Activated T-cell treated with anti-CD3 and anti-CD28 coated beads, Interleukin-2, amount 50 U/mL, for 24 hours (primary cell): ENCODE results near the gene GREM1.

Source experiments
- DNase-seq: peaks from one replicate; pipeline ENCODE4 v3.0.0-alpha.2; 2020
- H3K27ac Mint-ChIP-seq: 2 replicates; pipeline ENCODE4 v1.8.0; 2020; ENCODE audit warnings: mild to moderate bottlenecking, mixed read lengths
- H3K27me3 Mint-ChIP-seq: 2 replicates; pipeline ENCODE4 v1.8.0; 2020; ENCODE audit warnings: mixed read lengths
- H3K36me3 Mint-ChIP-seq: 2 replicates; pipeline ENCODE4 v1.8.0; 2020; ENCODE audit warnings: low read depth, mixed read lengths
- H3K4me1 Mint-ChIP-seq: 2 replicates; pipeline ENCODE4 v1.8.0; 2020; ENCODE audit warnings: low read depth, mixed read lengths
- H3K4me3 Mint-ChIP-seq: 2 replicates; pipeline ENCODE4 v1.8.0; 2020; ENCODE audit warnings: mild to moderate bottlenecking, moderate library complexity, mixed read lengths
- H3K9me3 Mint-ChIP-seq: 2 replicates; pipeline ENCODE4 v1.8.0; 2020; ENCODE audit warnings: mixed read lengths

The GREM1 gene

DNA sequence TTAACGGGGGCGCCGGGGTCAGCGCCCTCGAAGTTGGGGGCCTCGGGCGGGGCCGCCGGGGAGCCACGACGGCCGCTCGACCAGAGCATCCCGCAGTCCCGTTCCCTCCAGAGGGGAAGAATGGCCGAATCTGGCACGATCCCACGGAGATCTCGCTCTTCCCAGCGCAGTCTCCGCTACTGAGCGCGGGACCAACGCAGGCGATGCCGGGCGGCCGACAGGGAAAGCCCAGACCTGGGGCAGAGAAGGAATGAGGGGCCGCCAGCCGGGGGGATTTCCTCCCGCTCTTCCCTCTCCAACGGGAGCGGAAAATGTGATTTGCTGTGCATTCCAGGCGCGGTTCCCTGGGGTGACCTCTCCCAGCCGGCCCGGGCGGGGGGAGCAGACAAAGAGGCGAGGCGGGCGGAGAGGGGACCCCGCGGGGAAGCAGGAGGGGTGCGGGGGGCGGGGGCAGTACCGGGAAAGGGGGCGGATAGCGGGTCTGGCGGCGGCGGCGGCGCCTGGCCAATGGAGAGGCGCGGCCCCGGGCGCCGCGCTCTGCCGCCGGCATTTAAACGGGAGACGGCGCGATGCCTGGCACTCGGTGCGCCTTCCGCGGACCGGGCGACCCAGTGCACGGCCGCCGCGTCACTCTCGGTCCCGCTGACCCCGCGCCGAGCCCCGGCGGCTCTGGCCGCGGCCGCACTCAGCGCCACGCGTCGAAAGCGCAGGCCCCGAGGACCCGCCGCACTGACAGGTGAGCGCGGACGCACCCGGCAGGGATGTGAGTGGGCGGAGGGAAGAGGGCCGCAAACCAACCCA is at the start of gene GREM1:
Gene GREM1, plus strand, starts transcription at position 579 of the 801 bp plus-strand sequence. CDS start 12,687 bp downstream, outside the sequence.
- H3K9me3 Mint-ChIP-seq, result no peaks in the 10 kb centered on the region
- H3K4me1 Mint-ChIP-seq, result peaks cover 25% of the 10 kb centered on the region
- DNase-seq, result no peak
- no peaks in the 10 kb centered on the region for H3K36me3 Mint-ChIP-seq
- peak within 1 kb of the TSS; percentile 53 for H3K4me3 Mint-ChIP-seq
- peak within 1 kb of the TSS; percentile 41 for H3K27ac Mint-ChIP-seq
- peaks cover 89% of the 10 kb centered on the region for H3K27me3 Mint-ChIP-seq

DNA sequence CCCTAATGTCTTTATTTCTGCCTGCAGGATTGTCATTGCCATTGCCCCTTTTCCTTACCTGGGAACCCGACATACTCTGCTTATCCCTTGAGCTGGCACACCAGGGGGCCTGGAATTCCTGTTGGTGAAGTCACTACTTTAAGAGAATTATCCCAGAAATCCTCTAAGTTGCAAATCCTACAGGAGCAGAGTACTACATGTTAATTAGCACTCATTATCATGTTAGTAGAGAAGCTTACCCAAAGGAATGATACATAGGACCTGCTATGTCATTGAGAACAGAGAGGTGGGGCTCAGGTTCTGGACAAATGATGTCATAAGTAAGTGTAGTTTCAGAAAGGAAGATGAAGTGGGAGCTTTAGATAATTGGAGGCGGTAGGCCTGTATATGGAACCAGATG is 48.9 kb upstream of the GREM1 start:
- no peaks in the 10 kb centered on the region for H3K36me3 Mint-ChIP-seq
- H3K4me1 Mint-ChIP-seq, result no peaks in the 10 kb centered on the region
- no peaks in the 10 kb centered on the region for H3K27me3 Mint-ChIP-seq
- no peak overlapping the region for H3K4me3 Mint-ChIP-seq
- H3K9me3 Mint-ChIP-seq, result no peaks in the 10 kb centered on the region
- DNase-seq, result no peak
- no peak overlapping the region for H3K27ac Mint-ChIP-seq

DNA sequence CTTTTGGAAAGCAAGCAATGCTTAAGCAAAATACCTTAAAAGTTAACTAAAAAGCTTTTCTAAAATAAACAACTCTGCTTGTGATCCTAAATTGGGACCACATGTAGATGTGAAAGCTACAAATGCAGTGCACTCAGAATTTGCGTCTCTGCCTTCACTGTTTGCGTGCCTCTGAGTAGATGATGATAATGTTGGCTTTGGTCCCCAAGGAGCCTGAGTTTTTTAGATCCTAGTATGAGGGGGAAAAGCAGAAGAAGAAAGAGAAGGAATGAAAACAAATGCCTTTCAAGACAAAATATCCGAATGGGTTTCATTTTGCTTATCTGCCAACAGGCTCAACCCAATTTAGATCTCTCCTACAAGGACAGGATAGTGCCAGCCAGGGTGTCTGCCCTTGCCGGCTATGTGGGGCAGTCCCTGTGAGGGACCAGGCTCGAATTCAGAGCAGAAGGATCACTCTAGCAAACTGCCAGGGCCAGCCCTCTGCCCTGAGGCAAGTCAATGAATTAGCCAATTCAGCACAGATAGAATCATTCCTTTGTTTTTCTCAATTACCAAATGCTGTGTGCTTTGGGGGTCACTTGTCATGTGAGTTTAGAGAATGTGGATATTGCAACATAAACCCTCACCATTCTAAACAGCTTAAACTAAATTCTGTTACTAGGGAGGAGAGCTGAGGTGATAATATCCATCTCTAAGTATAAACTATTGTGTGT is 47.8 kb upstream of the GREM1 start:
- Mint-ChIP-seq H3K27ac (no peak overlapping the region), H3K27me3 (no peaks in the 10 kb centered on the region), H3K36me3 (no peaks in the 10 kb centered on the region), H3K4me3 (no peak overlapping the region), H3K9me3 (no peaks in the 10 kb centered on the region), H3K4me1 (no peaks in the 10 kb centered on the region)
- no peak for DNase-seq

DNA sequence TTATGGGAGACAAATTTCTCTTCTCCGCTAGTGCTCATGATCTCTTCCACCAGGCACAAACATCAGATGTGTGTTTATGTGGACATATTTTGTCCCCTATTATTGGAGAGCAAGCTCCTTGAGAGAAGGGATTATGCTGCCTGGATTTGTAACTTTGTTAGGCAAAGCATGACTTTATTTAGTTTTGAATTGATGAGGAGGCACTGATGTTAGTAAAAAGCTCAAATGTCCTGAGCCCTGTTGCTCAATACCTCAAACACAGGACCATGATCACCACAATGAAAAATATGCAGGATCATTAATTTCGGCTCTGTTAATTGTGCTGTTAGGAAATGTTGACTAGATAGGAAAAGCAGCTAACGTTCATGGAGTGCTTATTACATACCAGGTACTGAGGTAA is 47.2 kb upstream of the GREM1 start:
- Mint-ChIP-seq H3K4me3 (no peak overlapping the region), H3K4me1 (no peaks in the 10 kb centered on the region), H3K36me3 (no peaks in the 10 kb centered on the region), H3K27ac (no peak overlapping the region), H3K9me3 (no peaks in the 10 kb centered on the region), H3K27me3 (no peaks in the 10 kb centered on the region)
- no peak for DNase-seq

DNA sequence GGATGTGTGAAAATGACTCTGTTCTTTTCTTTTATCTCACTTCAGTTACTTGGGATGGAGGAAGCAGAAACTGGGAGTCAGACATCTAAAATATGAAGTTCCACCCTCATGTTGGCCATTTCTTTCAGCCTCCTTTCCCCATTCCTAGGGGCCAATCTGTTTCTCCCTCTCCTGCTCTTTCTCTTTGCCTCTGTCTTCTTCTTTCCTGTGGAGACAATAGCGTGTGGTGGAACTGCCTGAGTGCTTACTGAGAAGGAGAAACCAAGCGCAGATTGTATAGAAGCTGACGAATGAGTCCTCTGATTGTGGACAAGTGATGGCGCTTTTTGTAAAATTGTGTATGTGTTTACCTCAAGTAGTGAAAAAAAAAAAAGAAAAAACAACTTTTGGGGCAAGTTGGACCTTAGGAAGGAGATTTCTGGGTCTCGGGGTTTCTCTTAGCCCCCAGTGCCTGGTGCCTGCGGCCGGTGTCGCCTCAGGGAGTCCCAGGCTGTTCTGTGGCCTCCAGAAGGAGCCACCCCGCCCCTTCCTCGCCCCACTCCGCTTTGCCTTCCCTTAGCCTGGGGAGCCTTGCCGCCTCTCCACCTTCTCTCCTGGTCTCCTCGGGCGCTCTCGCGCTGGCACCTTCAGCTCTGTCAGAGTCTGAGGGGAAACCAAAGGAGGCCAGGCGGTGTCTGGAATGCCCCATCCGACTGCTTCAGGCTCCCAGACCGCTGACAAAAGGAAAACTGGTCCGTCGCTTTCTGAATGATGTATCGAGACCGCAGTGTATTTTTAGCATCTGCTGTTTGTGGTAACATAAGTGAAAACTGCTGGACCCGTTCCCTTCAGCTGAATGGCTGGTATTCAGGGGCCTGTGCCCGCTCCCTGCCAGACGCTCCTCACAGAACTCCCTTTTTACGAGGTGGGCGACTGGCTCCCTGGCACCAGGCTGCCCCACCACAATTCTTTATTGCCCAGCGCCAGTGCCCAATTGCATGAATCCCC is 46.2 kb upstream of the GREM1 start:
- H3K4me3 Mint-ChIP-seq, result no peak overlapping the region
- H3K9me3 Mint-ChIP-seq, result no peaks in the 10 kb centered on the region
- H3K27ac Mint-ChIP-seq, result no peak overlapping the region
- no peaks in the 10 kb centered on the region for H3K4me1 Mint-ChIP-seq
- no peak for DNase-seq
- H3K27me3 Mint-ChIP-seq, result no peaks in the 10 kb centered on the region
- no peaks in the 10 kb centered on the region for H3K36me3 Mint-ChIP-seq

DNA sequence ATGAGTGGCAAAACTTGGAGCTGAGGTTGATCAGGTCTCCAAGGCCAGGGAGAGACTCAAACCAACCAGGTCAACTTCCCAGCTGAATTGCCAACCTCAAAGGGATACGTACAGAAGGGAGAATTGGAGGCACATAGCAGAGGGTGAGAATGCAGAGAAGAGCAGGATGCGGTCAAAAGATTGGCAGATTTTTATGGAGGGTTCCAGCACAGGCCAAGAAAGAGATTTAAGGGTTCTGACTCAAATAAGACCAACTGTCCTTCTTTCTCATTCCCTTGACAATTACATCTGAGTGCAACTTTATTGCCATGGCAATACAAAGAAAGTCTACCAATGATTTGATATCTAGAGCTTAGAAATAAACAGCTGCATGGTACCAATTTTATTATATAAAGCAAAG is 43.1 kb upstream of the GREM1 start:
- DNase-seq, result no peak
- Mint-ChIP-seq H3K4me3 (no peak overlapping the region), H3K36me3 (no peaks in the 10 kb centered on the region)

DNA sequence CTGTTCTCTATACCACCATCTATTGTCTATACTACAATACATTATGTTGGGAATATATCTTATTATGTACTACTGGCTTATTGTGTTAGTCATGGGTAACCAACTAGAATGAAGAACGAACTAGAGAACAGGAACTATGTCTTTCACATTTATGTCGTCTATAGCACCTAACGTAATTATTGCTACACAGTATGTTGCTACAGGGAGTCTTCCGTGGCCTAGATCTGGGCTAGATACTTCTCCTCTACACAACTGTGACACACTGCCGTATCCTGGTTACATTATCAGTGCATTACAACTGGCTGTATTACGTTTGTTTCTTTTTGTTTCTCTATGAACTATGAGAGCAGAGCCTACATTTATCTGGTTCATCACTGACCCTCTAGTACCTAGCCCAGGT is 42.3 kb upstream of the GREM1 start:
- no peaks in the 10 kb centered on the region for H3K4me1 Mint-ChIP-seq
- no peaks in the 10 kb centered on the region for H3K27me3 Mint-ChIP-seq
- no peak overlapping the region for H3K4me3 Mint-ChIP-seq
- H3K27ac Mint-ChIP-seq, result no peak overlapping the region
- no peaks in the 10 kb centered on the region for H3K36me3 Mint-ChIP-seq
- DNase-seq, result no peak
- H3K9me3 Mint-ChIP-seq, result no peaks in the 10 kb centered on the region

More for the DNA sequence above, 43.1 kb upstream of the GREM1 start:
- Mint-ChIP-seq H3K27me3 (no peaks in the 10 kb centered on the region), H3K9me3 (no peaks in the 10 kb centered on the region), H3K27ac (no peak overlapping the region), H3K4me1 (no peaks in the 10 kb centered on the region)

DNA sequence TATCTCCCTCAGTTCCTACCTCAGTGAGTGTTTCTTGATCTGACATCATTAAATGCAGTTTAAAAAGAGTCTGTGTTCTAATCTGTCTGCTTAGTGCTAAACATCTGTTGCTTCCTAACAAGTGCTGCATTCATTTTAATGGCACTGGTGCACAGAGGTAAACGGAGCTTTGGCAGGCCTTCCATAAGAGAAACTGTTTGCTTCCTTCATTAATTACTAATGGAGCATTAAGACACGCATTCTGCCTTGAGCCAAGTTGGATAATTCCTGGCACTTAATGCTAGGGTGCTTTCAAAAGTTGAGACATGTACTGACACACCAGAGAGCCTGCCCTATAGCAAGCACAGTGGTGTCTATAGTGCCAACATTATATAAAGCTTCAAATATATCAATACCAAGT is 41.6 kb upstream of the GREM1 start:
- H3K27me3 Mint-ChIP-seq, result no peaks in the 10 kb centered on the region
- H3K4me3 Mint-ChIP-seq, result no peak overlapping the region
- H3K4me1 Mint-ChIP-seq, result no peaks in the 10 kb centered on the region
- no peaks in the 10 kb centered on the region for H3K36me3 Mint-ChIP-seq
- no peak overlapping the region for H3K27ac Mint-ChIP-seq
- no peaks in the 10 kb centered on the region for H3K9me3 Mint-ChIP-seq
- no peak for DNase-seq

DNA sequence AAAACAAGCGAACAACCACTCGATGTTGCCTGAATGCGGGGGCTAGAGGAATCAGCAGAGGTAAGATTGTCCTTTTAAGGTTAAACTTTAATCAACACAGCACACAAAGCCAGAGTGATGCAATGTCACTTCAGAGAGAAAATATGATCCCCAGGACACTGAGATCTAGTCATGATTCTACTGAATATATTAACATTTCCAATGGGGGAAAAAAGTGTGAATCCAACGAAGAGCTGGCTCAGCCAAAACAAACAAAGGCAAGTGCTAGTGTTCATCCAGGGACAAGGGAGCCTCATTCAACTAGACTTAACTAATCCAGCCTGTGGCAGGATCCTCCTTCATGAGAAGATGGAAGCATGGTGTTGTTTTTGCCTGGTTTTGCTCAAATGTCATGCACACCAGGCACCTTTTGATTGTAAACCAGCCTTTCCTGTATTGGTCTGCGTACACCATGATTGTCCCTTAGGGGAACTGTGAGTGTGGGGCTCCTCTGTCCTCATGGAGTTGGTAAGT is 40.5 kb upstream of the GREM1 start:
- H3K4me1 Mint-ChIP-seq, result no peaks in the 10 kb centered on the region
- H3K27me3 Mint-ChIP-seq, result no peaks in the 10 kb centered on the region
- DNase-seq, result no peak
- H3K36me3 Mint-ChIP-seq, result no peaks in the 10 kb centered on the region
- H3K4me3 Mint-ChIP-seq, result no peak overlapping the region
- H3K9me3 Mint-ChIP-seq, result no peaks in the 10 kb centered on the region
- H3K27ac Mint-ChIP-seq, result no peak overlapping the region

DNA sequence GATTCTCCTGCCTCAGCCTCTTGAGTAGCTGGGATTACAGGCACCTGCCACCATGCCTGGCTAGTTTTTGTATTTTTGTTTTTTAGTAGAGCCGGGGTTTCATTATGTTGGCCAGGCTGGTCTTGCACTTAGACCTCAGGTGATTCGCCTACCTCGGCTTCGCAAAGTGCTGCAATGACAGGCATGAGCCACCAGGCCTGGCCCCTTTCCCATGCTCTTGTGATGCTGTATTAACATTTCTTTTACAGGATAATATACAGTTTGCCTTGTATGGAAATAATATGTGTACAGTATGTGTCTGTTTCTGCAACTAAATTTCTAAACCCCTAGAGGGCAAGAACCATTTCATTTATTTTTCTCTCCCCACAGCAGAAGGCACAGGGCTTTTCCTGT is 38.5 kb upstream of the GREM1 start:
- Mint-ChIP-seq H3K4me3 (no peak overlapping the region), H3K4me1 (peaks cover 5% of the 10 kb centered on the region), H3K9me3 (no peaks in the 10 kb centered on the region), H3K27ac (no peak overlapping the region), H3K36me3 (no peaks in the 10 kb centered on the region), H3K27me3 (no peaks in the 10 kb centered on the region)
- DNase-seq, result no peak

DNA sequence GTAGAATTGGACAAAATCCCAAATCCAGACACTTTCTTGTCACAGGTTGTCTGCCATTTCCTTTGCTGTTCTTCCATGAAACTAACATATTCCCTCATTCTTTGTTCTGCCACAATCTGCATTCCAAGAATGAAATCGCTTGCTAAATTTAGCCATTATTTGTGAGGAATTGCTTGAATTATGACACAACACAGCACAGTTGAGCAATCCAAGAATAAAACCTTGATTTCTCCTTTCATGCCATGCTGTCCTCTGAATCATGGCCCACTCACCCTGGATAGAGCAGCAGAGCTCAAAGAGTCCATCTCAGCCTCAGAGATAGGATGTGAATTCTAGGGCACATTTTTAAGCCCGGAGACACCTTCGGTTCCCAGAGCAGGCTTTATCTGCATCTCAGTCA is 35.2 kb upstream of the GREM1 start:
- no peaks in the 10 kb centered on the region for H3K36me3 Mint-ChIP-seq
- peaks cover 8% of the 10 kb centered on the region for H3K4me1 Mint-ChIP-seq
- H3K9me3 Mint-ChIP-seq, result no peaks in the 10 kb centered on the region
- no peaks in the 10 kb centered on the region for H3K27me3 Mint-ChIP-seq
- no peak overlapping the region for H3K27ac Mint-ChIP-seq
- H3K4me3 Mint-ChIP-seq, result no peak overlapping the region
- no peak for DNase-seq

DNA sequence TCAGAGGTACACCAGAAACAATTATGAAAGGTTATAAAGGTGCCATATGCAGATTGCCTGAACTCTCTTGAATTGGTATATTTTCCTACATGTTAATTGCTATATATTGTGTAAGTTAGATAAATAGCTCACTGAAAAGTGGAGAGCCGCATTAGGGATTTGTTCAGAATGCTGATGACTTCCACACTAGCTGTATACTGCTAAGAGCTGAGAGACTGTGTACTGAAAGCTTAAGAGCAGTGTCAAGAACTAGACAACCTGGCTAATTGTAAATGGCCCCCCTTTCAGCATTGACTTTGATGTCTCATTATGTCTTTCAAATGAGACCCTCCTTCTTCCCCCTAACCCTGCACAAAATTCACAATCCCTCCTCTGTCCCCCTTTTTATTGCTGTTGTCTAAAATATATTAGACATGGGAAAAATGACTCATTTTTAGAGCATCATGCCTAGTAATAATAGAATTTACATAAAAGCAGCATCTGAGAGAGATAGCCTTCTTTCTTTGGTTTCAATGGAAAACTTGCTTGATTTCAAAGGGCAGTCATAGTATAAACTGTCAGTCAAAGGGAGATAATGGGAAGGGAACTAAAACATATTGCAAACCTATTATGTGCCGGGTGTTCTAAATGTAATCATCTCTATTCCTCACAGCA is 34.7 kb upstream of the GREM1 start:
- DNase-seq, result no peak
- H3K36me3 Mint-ChIP-seq, result no peaks in the 10 kb centered on the region
- no peak overlapping the region for H3K27ac Mint-ChIP-seq
- no peaks in the 10 kb centered on the region for H3K9me3 Mint-ChIP-seq
- no peaks in the 10 kb centered on the region for H3K27me3 Mint-ChIP-seq
- no peak overlapping the region for H3K4me3 Mint-ChIP-seq
- peaks cover 8% of the 10 kb centered on the region for H3K4me1 Mint-ChIP-seq

DNA sequence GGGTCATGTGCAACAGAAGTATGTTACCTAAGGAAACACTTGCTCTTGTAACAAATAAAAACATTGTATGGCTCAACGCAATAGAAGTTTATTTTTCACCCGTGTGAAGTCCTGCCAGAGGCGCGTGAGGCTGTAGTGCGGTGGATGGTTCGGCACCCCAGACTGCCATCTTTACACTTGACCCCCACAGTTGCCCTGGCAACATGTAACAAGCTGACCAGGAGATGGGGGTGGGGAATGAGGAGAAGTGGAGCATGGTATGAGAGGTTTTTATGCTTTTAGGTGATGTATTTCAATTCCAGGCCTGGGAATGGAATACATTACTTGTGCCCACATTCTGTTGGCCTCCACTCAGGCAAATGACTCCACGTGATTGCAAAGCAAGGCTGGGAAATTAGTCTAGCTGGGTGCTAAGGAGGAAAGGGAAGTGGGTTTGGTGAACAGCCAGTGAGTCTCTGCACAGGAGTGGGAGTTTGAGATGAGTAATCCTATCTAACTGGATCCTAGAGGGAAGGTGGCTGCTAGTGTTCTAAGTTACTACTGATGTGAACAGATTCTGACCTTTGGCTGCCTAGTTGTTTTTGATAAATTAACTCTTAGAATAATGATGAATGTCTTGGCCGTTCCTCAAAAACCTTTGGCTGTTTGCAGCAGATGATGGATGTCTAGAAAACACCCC is 33.8 kb upstream of the GREM1 start:
- DNase-seq, result no peak

More for the DNA sequence above, 33.8 kb upstream of the GREM1 start:
- Mint-ChIP-seq H3K27me3 (no peaks in the 10 kb centered on the region), H3K4me3 (no peak overlapping the region), H3K36me3 (no peaks in the 10 kb centered on the region), H3K27ac (no peak overlapping the region), H3K9me3 (no peaks in the 10 kb centered on the region), H3K4me1 (peaks cover 8% of the 10 kb centered on the region)
